Measurements from ENCODE around the gene FBLIM1.
"Not testable (repeated sequence)": the region's sequence is repeated elsewhere in the genome, so short reads cannot be mapped to it uniquely, and the experiment has no call there.

Gene FBLIM1

GRCh38 chr1:15808955-15809354 is 50.4 kb downstream of the FBLIM1 start:
- no peak for DNase-seq (ENCODE audit: low read depth)
- TF ChIP-seq CTCF (conservative IDR thresholded peaks at IDR 0.05; ENCODE audit: control insufficient read depth, insufficient read depth, low read depth, low read length) = no peak
- H3K4me3 ChIP-seq (ENCODE audit: control insufficient read depth, low read depth, low read length) = no peak overlapping the region

DNA sequence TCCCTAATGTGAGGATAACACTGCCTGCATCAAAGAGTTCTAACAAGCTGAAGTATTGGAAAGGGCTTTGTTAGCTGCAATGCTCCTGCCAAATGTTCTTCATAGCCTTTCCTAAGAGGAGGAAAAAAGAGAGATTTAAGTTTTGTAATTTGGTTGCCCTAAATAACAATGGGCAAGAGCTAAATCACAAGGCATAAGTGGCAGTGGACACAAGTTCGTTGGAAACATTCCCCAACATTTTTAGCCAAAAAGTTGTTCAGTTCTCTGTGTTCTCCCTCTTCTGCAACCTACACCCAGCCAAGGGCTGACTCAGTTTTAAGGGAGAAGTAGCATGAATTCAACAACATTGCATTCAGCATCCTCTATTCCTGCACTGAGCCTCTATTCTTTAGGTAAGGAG is 51.5 kb downstream of the FBLIM1 start:
- TF ChIP-seq CTCF (conservative IDR thresholded peaks at IDR 0.05; ENCODE audit: control insufficient read depth, insufficient read depth, low read depth, low read length) = no peak
- DNase-seq (ENCODE audit: low read depth) = no peak
- H3K4me3 ChIP-seq (ENCODE audit: control insufficient read depth, low read depth, low read length) = no peak overlapping the region

DNA sequence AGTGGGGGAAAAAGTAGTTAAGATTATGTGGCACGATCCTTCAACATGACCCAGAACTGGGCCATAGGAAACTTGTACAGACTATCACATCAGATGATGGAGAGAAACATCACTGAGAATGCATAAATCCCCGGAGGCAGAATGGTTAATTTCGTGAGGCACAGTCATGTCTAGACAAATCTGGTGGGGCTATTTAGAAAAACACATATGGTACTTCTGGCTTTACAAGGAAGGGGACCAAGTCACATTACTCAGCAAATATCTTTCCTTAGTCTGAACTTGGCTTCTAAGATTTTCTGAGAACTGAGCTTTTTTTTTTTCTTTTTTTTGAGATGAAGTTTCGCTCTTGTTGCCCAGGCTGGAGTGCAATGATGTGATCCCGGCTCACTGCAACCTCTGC is 58.1 kb downstream of the FBLIM1 start:
- H3K4me3 ChIP-seq (ENCODE audit: control insufficient read depth, low read depth, low read length) = no peak overlapping the region
- no peak for TF ChIP-seq CTCF (conservative IDR thresholded peaks at IDR 0.05; ENCODE audit: control insufficient read depth, insufficient read depth, low read depth, low read length)
- DNase-seq (ENCODE audit: low read depth) = no peak

DNA sequence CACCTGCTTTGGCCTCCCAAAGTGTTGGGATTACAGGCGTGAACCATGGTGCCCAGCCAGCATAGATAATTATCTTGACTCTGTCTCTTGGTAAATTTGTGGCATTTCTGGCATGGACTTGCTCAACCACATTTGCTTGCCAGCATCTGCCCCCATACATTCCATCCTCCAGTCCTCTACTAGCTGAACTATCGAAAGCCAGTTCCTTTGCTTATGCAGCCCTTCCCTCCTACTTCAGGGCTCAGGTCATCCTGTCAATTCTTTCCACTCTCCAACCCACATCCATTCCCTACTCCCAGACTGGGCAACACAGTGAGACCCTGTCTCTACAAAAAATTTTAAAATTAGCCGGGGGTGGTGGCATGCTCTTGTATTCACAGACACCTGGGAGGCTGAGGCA is 61.9 kb downstream of the FBLIM1 start:
- H3K4me3 ChIP-seq (ENCODE audit: control insufficient read depth, low read depth, low read length) = no peak overlapping the region
- no peak for TF ChIP-seq CTCF (conservative IDR thresholded peaks at IDR 0.05; ENCODE audit: control insufficient read depth, insufficient read depth, low read depth, low read length)
- no peak for DNase-seq (ENCODE audit: low read depth)

DNA sequence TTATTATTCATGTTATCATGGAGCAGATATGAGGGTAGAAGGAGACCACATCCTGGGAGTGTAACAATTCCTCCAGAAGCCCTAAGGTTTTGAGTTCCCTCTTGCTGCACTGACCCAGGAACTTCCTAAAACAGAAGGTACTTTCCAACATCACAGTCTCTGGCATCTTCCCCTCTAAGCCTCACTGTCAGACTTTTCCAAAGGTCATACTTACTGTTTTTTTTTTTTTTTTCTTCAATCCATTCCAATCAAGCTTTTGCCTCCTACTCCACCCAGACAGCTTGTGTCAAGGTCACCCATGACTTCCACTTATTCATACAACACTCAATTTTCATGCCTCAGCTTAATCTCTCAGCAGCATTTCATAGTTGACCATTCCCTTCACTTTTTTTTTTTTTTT is 67.2 kb downstream of the FBLIM1 start:
- no peak for DNase-seq (ENCODE audit: low read depth)
- no peak overlapping the region for H3K4me3 ChIP-seq (ENCODE audit: control insufficient read depth, low read depth, low read length)
- TF ChIP-seq CTCF (conservative IDR thresholded peaks at IDR 0.05; ENCODE audit: control insufficient read depth, insufficient read depth, low read depth, low read length) = no peak

DNA sequence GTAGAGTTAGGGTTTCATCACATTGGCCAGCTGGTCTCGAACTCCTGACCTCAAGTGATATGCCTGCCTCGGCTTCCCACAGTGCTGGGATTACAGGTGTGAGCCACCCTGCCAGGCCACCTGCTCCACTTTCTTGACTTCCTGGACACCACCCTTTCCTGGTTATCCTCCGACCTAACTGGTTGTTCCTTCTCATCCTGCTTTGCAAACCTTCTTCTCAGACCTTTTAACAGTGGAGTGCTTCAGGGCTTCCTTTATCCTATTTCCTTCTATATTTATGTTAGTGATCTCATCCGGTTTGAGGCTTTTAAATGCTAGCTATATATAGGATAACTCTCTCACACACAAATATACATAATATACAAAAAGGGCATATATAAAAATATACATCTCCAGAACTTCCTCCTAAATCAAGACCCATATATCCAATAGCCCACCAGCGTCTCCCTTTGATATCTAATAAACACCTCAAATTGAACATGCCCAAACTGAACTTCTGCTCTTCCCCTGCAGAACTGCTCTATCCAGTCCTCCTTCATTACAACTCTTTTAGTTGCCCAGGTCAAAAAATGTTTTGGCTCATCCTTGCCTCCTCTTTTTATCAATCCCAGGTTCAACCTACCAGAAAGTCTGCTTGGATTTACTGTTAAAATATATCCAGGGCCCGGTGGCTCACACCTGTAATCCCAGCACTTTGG is 68.4 kb downstream of the FBLIM1 start:
- TF ChIP-seq CTCF (conservative IDR thresholded peaks at IDR 0.05; ENCODE audit: control insufficient read depth, insufficient read depth, low read depth, low read length) = no peak
- no peak for DNase-seq (ENCODE audit: low read depth)
- H3K4me3 ChIP-seq (ENCODE audit: control insufficient read depth, low read depth, low read length) = no peak overlapping the region

GRCh38 chr1:15827567-15827966 is 69.0 kb downstream of the FBLIM1 start:
- not testable (repeated sequence) for DNase-seq (ENCODE audit: low read depth); H3K4me3 ChIP-seq (ENCODE audit: control insufficient read depth, low read depth, low read length)

DNA sequence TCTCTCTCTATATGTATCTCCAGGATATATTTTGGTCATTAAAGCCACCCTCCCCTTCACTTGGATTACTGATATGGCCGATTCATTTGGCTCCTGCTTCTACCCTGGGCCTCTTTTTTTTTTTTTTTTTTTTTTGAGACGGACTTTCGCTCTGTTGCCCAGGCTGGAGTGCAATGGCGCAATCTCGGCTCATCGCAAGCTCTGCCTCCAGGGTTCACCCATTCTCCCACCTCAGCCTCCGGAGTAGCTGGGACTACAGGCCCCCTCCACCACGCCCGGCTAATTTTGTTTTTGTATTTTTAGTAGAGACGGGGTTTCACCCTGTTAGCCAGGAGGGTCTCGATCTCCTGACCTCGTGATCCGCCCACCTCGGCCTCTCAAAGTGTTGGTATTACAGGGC is 70.3 kb downstream of the FBLIM1 start:
- not testable (repeated sequence) for DNase-seq (ENCODE audit: low read depth); H3K4me3 ChIP-seq (ENCODE audit: control insufficient read depth, low read depth, low read length)

All from fibroblast of mammary gland (primary cell).